Calu3 (cell line): ENCODE measurements around the gene PMVK. TPM values are rescaled to one million over a fixed set of nuclear protein-coding genes. Genes with fewer than 3 reads are reported as not detected.

Source experiments
- BruUV-seq: library from RNA; stranded (reverse); fragments of 400-500 nt; replicated peaks from 2 replicates; lab custom pipeline; 2021; lab: Mats Ljungman, UMichigan
- CTCF ChIA-PET: fragments of 300-600 bp; sonication (Branson Sonifier 250); formaldehyde crosslinking; loops from one replicate; lab custom pipeline; 2022; ENCODE audit warnings: antibody characterized with exemption; lab: Charles Lee
- DNase-seq: peaks from one replicate; pipeline ENCODE4 v3.0.0; 2022
- H3K27ac Mint-ChIP-seq: one replicate; pipeline ENCODE4 v1.8.0; 2022; ENCODE audit warnings: mixed read lengths; ENCODE audit not compliant: unreplicated experiment
- H3K27me3 Mint-ChIP-seq: one replicate; pipeline ENCODE4 v1.8.0; 2022; ENCODE audit warnings: mixed read lengths; ENCODE audit not compliant: unreplicated experiment
- H3K36me3 Mint-ChIP-seq: one replicate; pipeline ENCODE4 v1.8.0; 2022; ENCODE audit warnings: mild to moderate bottlenecking, moderate library complexity, mixed read lengths; ENCODE audit not compliant: insufficient read depth, unreplicated experiment
- H3K4me1 Mint-ChIP-seq: one replicate; pipeline ENCODE4 v1.8.0; 2022; ENCODE audit warnings: mild to moderate bottlenecking, low read depth, mixed read lengths; ENCODE audit not compliant: unreplicated experiment
- H3K4me3 Mint-ChIP-seq: one replicate; pipeline ENCODE4 v1.8.0; 2022; ENCODE audit warnings: mild to moderate bottlenecking, low read depth, moderate library complexity, mixed read lengths; ENCODE audit not compliant: unreplicated experiment
- H3K9me3 Mint-ChIP-seq: one replicate; pipeline ENCODE4 v1.8.0; 2022; ENCODE audit warnings: low read depth, mixed read lengths; ENCODE audit not compliant: unreplicated experiment
- intact Hi-C: fragments of 100-400 bp; cut with micrococcal nuclease; formaldehyde crosslinking; loops from one replicate; pipeline ENCODE4 v1.10.0; 2022; ENCODE audit not compliant: unreplicated experiment
- total RNA-seq: library from RNA; stranded (reverse); gene quantifications from 2 replicates; pipeline ENCODE4 v1.2.3, GENCODE V29; 2022
- TF ChIP-seq, protein P1 (sequence below): fragments of 200-600 bp; IDR thresholded peaks from one replicate; pipeline ENCODE4 v1.8.0; 2022; ENCODE audit warnings: antibody characterized with exemption; ENCODE audit not compliant: unreplicated experiment

The PMVK gene
- total RNA-seq, 1 experiment from 2014 or later: 47.3 TPM

- no TSS peak for BruUV-seq
- DNase-seq: no peak
- CTCF ChIA-PET: interaction anchor here (0.6 kb wide), 2 partner anchors 25 to 32 kb away, joined by 3 to 6 read pairs; no protein-coding TSS in a partner anchor
- intact Hi-C loops: no loop called here
- Mint-ChIP-seq H3K9me3 (no peaks in the 10 kb centered on the region), H3K36me3 (peaks cover 14% of the 10 kb centered on the region), H3K27ac (no peak overlapping the region), H3K4me1 (peaks cover 44% of the 10 kb centered on the region), H3K27me3 (no peaks in the 10 kb centered on the region), H3K4me3 (no peak overlapping the region)
- TF ChIP-seq, protein P1, sequence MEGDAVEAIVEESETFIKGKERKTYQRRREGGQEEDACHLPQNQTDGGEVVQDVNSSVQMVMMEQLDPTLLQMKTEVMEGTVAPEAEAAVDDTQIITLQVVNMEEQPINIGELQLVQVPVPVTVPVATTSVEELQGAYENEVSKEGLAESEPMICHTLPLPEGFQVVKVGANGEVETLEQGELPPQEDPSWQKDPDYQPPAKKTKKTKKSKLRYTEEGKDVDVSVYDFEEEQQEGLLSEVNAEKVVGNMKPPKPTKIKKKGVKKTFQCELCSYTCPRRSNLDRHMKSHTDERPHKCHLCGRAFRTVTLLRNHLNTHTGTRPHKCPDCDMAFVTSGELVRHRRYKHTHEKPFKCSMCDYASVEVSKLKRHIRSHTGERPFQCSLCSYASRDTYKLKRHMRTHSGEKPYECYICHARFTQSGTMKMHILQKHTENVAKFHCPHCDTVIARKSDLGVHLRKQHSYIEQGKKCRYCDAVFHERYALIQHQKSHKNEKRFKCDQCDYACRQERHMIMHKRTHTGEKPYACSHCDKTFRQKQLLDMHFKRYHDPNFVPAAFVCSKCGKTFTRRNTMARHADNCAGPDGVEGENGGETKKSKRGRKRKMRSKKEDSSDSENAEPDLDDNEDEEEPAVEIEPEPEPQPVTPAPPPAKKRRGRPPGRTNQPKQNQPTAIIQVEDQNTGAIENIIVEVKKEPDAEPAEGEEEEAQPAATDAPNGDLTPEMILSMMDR: no peak
These were observed 5.0 kb upstream of the PMVK start for GRCh38 chr1:154941333-154942013.

DNA sequence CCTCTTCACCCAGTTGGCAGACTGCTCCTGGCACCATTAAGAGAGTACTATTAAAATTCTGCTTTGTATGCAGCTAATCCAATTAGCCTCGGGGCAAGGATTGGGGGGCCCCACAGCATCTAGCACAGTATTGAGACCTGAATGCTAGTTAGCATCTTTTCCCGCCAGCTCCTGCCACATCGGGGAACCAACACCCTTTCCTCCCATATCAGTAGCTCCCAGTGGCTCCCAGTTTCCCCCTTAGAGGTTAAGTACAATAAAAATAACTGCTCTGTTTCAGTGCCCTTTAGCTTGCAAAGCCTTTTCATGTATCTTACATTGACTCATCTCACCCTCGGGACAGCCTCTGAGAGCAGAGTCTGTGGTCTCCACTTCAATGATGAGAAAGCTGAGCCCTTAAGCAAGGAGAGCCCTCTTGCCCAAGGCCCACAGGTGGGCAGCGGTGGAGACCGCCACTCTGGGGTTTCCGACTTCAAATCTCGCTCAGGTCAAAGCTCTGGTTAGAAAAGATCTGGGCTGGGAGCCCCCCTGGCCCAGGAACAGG is 4.2 kb upstream of the PMVK start:
- BruUV-seq: no TSS peak
- intact Hi-C loops: no loop called here
- CTCF ChIA-PET: interaction anchor here (0.5 to 0.6 kb wide), 2 partner anchors 33 to 104 kb away, joined by 3 to 6 read pairs; no protein-coding TSS in a partner anchor
- Mint-ChIP-seq H3K27me3 (no peaks in the 10 kb centered on the region), H3K36me3 (peaks cover 21% of the 10 kb centered on the region), H3K4me3 (no peak overlapping the region), H3K9me3 (no peaks in the 10 kb centered on the region), H3K4me1 (peaks cover 49% of the 10 kb centered on the region), H3K27ac (no peak overlapping the region)
- TF ChIP-seq, protein P1: no peak
- no peak for DNase-seq

DNA sequence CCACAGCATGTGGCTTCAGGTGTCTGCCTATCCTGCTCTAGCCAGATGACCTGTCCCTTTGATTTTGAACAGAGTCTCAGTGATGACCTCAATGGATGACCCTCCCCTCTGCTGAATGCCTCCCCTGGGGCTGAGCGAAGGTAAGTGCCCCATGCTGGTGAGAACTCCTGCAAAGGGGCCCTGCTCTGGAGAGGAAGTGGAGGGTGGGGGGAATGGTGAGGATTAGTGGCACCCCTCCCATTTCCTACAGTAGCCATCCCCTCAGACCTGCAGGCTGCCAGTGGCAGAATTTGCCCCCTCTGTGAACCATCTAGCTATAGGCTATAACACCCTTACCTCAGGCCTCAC is 3.7 kb upstream of the PMVK start:
- Mint-ChIP-seq H3K9me3 (no peaks in the 10 kb centered on the region), H3K27me3 (no peaks in the 10 kb centered on the region), H3K4me3 (no peak overlapping the region), H3K36me3 (peaks cover 22% of the 10 kb centered on the region), H3K27ac (no peak overlapping the region), H3K4me1 (peaks cover 49% of the 10 kb centered on the region)
- intact Hi-C loops: no loop called here
- BruUV-seq: no TSS peak
- TF ChIP-seq, protein P1: no peak
- DNase-seq: no peak
- CTCF ChIA-PET: interaction anchor here (0.5 kb wide), 1 partner anchor 104 kb away, joined by 3 read pairs; no protein-coding TSS in a partner anchor

- Mint-ChIP-seq H3K27ac (peak overlapping the region; percentile 99), H3K9me3 (no peaks in the 10 kb centered on the region), H3K36me3 (peaks cover 22% of the 10 kb centered on the region), H3K4me3 (peak overlapping the region; percentile 95), H3K27me3 (no peaks in the 10 kb centered on the region), H3K4me1 (peaks cover 47% of the 10 kb centered on the region)
- TF ChIP-seq, protein P1: no peak
- DNase-seq: no peak
- intact Hi-C loops: loop anchor here (10.0 kb wide), 1 partner anchor 174 kb away; no protein-coding TSS in a partner anchor
- CTCF ChIA-PET: no interaction called here
- no TSS peak for BruUV-seq
These were observed 2.3 kb upstream of the PMVK start for GRCh38 chr1:154938604-154939399.
